Mesothelial cell of epicardium (in vitro differentiated cells): ENCODE data around the gene RHOBTB3. TPM values are rescaled to one million over a fixed set of nuclear protein-coding genes. Genes with fewer than 3 reads are reported as not detected.

ENCODE experiments used
- DNase-seq, 2 experiments: peaks; one replicate each; pipeline ENCODE4 v3.0.0; 2021; ENCODE audit warnings: low spot score in 2 of 2; ENCODE audit not compliant: unreplicated experiment in 2 of 2
- H3K27ac Mint-ChIP-seq: 2 replicates; pipeline ENCODE4 v1.8.0; 2021; ENCODE audit warnings: mixed read lengths
- H3K27me3 Mint-ChIP-seq: 2 replicates; pipeline ENCODE4 v1.8.0; 2021; ENCODE audit warnings: low read depth, mixed read lengths
- H3K36me3 Mint-ChIP-seq: 2 replicates; pipeline ENCODE4 v1.8.0; 2021; ENCODE audit warnings: mixed read lengths
- H3K4me1 Mint-ChIP-seq: 2 replicates; pipeline ENCODE4 v1.8.0; 2021; ENCODE audit warnings: mixed read lengths
- H3K4me3 Mint-ChIP-seq: 2 replicates; pipeline ENCODE4 v1.8.0; 2021; ENCODE audit warnings: mild to moderate bottlenecking, moderate library complexity, mixed read lengths
- H3K9me3 Mint-ChIP-seq: 2 replicates; pipeline ENCODE4 v1.8.0; 2021; ENCODE audit warnings: mixed read lengths
- total RNA-seq: library from RNA; stranded (reverse); gene quantifications from 3 replicates; pipeline ENCODE4 v1.2.1, GENCODE V29; 2021
- TF ChIP-seq, protein P1 (sequence below): fragments of 200-600 bp; sonication (generic); IDR thresholded peaks from one replicate; pipeline ENCODE4 v1.5.0; 2021; ENCODE audit warnings: antibody characterized with exemption; ENCODE audit not compliant: unreplicated experiment

The RHOBTB3 gene
- total RNA-seq, 1 donor from 2014 or later = 153 TPM

DNA sequence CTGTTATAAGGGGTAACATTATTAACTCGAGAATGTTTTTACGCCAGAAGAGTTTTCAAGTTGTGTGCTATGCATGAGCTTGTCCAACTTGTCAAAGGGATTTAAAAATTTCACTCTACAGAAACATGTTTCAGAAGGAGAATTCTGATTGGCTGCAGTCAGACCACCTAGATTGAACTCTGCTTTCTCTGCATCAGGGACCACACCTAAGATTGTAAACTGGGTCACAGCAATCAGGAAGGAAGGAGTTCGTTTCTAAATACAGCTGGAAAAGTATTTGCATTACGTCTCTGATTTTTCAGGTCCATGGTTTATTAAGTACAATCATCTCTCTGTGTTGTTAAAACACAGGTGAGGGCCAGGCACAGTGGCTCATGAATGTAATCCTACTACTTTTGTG, 85.6 kb downstream of the RHOBTB3 start:
- H3K27me3 Mint-ChIP-seq = no peaks in the 10 kb centered on the region
- H3K36me3 Mint-ChIP-seq = peaks cover 15% of the 10 kb centered on the region
- H3K4me3 Mint-ChIP-seq = no peak overlapping the region
- DNase-seq = no peak
- TF ChIP-seq, protein P1, sequence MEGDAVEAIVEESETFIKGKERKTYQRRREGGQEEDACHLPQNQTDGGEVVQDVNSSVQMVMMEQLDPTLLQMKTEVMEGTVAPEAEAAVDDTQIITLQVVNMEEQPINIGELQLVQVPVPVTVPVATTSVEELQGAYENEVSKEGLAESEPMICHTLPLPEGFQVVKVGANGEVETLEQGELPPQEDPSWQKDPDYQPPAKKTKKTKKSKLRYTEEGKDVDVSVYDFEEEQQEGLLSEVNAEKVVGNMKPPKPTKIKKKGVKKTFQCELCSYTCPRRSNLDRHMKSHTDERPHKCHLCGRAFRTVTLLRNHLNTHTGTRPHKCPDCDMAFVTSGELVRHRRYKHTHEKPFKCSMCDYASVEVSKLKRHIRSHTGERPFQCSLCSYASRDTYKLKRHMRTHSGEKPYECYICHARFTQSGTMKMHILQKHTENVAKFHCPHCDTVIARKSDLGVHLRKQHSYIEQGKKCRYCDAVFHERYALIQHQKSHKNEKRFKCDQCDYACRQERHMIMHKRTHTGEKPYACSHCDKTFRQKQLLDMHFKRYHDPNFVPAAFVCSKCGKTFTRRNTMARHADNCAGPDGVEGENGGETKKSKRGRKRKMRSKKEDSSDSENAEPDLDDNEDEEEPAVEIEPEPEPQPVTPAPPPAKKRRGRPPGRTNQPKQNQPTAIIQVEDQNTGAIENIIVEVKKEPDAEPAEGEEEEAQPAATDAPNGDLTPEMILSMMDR = no peak
- no peaks in the 10 kb centered on the region for H3K9me3 Mint-ChIP-seq
- peak overlapping the region; percentile 95 for H3K27ac Mint-ChIP-seq
- peaks cover 42% of the 10 kb centered on the region for H3K4me1 Mint-ChIP-seq

DNA sequence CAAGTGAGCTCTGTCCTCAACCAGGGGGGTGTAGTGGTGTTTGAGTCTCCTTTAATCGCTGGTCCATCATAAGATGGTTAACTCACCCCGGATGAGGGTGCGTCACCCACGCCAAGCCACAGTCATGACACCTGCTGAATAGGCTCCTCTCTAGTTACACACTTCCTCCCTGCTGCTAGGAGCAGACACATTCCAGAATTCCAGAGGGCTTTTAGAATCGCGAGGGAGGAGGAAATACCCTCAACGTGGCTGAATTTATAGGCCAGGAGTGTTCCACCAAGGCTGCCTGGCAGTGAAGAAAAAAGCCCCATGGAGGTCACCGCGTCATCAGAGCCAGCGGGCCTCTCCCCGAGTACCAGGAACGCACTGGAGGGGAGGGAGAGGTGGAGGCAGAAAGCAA, 86.3 kb downstream of the RHOBTB3 start:
- DNase-seq = peak in 1 of 2 experiments; percentile 45
- Mint-ChIP-seq H3K27me3 (no peaks in the 10 kb centered on the region), H3K27ac (peak overlapping the region; percentile 95), H3K4me3 (peak overlapping the region; percentile 11), H3K4me1 (peaks cover 40% of the 10 kb centered on the region), H3K36me3 (peaks cover 15% of the 10 kb centered on the region), H3K9me3 (no peaks in the 10 kb centered on the region)
- TF ChIP-seq, protein P1 = no peak

DNA sequence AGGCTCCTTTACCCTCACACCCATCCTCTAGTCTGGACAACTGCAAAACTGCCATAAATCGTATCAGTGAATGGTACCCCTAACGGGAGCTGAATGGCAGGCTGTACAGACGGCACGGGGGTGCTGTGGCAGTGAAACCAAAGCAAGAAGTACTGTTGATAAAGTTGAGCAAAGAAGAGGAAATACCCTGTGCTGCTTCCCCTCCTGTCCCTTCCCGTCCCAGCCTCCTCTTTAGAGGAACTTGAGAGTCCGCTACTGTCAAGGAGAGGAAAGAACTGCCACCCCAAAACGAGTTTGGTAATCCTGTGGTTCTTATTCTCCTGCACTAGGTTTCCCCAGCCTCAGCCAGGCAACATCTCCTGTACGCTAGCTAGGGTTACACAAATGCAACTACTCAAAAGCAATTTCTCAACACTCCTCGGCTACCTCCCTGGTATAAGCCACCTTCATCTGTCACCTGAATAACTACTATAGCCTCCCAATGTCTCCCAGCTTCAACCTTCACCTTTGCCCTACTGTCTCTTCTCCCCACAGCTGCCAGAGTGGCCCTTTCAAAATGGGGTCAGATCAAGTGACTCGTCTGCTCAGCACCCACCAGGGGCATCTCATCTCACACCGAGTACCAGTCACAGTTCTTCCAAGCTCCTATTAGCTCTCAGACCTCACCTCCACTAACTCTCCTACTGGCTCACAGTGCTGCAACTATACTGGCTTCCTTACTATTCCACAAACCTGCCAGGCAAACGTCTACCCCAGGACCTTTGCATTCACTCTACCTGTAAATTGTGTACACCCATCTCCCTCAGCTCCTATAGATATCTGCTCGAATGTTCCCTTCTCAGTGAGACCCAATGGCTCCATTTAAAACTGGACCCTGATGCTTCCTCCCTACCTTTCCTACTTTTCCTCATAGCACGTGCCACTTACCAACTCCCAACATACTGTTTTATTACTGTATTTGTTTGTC, 87.3 kb downstream of the RHOBTB3 start:
- Mint-ChIP-seq H3K4me1 (peaks cover 44% of the 10 kb centered on the region), H3K4me3 (no peak overlapping the region), H3K9me3 (no peaks in the 10 kb centered on the region), H3K27me3 (no peaks in the 10 kb centered on the region), H3K36me3 (peaks cover 15% of the 10 kb centered on the region), H3K27ac (peak overlapping the region; percentile 95)
- no peak for DNase-seq
- TF ChIP-seq, protein P1 = no peak

DNA sequence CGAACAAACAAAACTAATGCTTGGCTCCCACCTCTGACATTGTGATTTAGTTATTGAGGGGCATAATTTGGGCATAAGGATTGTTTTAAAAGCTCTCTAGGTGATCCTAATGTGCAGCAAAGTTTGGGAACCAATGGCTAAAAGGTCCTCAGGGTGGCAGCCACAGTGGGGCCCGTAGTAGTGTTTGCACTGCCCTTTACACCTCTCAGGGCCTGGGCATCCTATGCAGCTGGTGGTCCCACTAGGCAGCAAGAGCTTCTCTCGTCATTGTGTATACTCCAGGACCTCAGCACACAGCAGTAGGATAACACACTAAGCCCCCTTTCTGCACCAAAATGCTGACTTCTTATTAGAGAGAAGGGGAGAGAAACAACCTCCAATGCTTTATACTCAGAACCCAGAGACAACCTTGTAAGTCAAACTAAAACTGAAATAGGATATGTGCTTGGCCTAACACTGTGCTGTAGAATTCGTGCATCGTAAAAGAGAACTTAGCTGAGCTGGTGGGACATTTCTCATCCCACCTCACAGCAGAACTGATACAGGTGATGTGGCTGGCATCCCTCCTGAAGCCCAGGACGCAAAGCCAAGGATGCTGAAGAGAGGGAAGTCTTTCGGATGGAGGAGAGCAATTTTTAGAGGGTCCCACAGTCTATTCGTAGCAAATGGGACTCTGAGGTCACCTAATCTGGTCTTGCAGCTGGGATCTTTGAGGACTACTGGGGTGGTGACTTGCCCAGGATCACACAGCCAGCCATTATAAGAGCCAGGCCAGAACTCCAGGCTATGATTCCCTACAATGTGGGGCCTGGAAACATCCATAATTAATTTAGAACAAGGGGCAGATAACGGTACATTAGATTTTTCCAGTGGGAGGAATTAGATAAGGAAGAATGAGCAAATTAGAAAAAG, 90.2 kb downstream of the RHOBTB3 start:
- no peaks in the 10 kb centered on the region for H3K27me3 Mint-ChIP-seq
- peak overlapping the region; percentile 94 for H3K4me3 Mint-ChIP-seq
- H3K36me3 Mint-ChIP-seq = peaks cover 2% of the 10 kb centered on the region
- TF ChIP-seq, protein P1 = no peak
- H3K27ac Mint-ChIP-seq = peak overlapping the region; percentile 93
- no peak for DNase-seq
- no peaks in the 10 kb centered on the region for H3K9me3 Mint-ChIP-seq
- H3K4me1 Mint-ChIP-seq = peaks cover 52% of the 10 kb centered on the region

DNA sequence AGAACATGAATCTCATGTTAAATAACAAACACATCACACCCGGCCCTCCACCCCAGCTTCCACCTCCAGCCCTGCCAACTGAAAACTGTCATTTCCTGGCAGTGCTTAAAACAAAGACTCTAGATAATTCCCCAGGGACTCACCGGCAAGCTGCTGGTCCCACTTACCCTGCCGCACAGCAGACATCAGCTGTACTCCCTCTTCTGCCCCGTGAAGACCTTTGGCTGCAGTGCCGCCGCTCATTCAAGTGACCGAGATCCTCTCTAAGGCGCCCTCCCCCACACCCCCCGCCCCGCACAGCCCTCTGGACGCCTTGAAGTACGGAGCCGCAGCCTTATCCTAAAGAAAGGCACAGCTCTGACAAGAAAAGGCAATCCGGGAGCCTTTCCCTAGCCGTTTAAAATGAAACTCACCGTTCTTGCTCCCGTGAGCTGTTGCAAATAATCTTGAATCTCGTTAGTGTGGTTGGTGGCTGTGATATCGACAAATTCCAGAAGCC, 91.0 kb downstream of the RHOBTB3 start:
- DNase-seq = peak in 1 of 2 experiments; percentile 43
- Mint-ChIP-seq H3K9me3 (no peaks in the 10 kb centered on the region), H3K27me3 (no peaks in the 10 kb centered on the region), H3K27ac (peak overlapping the region; percentile 93), H3K36me3 (no peaks in the 10 kb centered on the region), H3K4me1 (peaks cover 52% of the 10 kb centered on the region), H3K4me3 (peak overlapping the region; percentile 94)
- TF ChIP-seq, protein P1 = no peak
